Measurements from ENCODE around the gene ESRRA.

DNA sequence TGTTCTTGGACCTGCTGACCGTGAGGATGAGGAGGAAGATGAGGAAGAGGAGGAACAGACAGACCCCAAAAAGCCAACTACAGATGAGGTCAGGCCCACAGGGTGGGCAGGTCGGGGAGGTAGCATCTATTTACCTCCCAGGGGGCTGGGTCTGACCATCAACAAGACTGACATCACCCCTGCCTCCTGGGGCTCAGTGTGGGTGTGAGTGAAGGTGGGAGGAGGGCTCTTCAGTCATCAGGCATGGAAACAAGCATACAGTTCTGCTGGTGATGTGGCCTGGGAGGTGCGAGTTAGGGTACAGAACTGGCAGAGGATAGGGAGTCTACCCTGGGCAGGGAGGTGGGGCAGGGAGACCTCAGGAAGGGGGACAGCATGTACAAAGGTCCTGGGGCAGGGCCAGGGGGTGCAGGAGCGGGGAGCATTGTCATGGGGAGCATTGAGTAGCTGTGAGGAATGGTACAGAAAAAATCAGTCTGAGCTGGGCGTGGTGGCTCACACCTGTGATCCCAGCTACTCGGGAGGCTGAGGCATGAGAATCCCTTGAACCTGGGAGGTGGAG lies 45.1 kb upstream of the ESRRA start:
- TF ChIP-seq, protein P1, sequence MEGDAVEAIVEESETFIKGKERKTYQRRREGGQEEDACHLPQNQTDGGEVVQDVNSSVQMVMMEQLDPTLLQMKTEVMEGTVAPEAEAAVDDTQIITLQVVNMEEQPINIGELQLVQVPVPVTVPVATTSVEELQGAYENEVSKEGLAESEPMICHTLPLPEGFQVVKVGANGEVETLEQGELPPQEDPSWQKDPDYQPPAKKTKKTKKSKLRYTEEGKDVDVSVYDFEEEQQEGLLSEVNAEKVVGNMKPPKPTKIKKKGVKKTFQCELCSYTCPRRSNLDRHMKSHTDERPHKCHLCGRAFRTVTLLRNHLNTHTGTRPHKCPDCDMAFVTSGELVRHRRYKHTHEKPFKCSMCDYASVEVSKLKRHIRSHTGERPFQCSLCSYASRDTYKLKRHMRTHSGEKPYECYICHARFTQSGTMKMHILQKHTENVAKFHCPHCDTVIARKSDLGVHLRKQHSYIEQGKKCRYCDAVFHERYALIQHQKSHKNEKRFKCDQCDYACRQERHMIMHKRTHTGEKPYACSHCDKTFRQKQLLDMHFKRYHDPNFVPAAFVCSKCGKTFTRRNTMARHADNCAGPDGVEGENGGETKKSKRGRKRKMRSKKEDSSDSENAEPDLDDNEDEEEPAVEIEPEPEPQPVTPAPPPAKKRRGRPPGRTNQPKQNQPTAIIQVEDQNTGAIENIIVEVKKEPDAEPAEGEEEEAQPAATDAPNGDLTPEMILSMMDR (IDR thresholded peaks at IDR 0.05; ENCODE audit: poor library complexity, severe bottlenecking) = no peak
- TF ChIP-seq EZH2 (IDR thresholded peaks at IDR 0.05; ENCODE audit: borderline replicate concordance, insufficient read depth, low read length, poor library complexity, severe bottlenecking) = no peak
- TF ChIP-seq POLR2AphosphoS5 (IDR thresholded peaks at IDR 0.05) = no peak
- no peak for TF ChIP-seq EP300 (conservative IDR thresholded peaks at IDR 0.05; ENCODE audit: poor library complexity, severe bottlenecking)
